Measurements from ENCODE around the gene KCNQ4. TPM values are rescaled to one million over a fixed set of nuclear protein-coding genes. Genes with fewer than 3 reads are reported as not detected.

Gene KCNQ4
- polyA plus RNA-seq, 3 donors = 0.13 TPM; not detected in 2

DNA sequence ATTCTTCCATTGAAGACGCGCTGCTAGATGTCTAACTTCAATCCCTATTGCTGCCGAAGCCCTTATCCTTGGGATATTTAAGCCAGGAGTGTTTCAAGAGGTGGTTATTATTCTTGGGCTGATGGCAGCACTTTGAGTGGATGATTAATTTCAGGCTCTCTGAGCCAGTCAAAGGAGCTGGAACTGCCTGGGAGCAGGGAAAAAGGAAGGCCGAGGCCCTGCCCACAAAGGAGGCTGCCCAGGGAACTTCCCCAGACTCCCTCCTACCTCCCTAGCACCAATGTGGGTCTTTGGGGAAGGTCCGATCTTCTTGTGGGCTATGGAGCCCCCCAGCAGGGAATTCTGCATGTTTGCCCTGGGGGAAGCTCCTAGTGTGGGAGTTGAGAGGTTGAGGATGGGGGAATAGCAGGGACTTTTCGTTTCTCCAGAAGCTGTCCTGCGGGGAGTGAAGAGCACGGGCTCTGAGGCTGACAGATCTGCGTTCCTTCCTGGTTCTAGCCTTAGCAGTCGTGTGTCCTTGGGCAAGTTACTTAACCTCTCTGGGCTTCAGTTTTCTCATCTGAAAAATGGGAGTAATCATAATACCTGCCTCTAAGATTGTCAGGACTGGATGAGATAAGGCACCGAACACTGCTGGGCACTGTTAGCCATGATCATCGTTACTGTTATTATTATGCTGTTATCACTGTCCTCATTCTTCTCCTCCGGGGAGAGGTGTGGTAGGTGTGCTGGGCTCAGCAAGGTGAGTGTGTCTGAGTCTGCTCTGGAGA is 6.3 kb downstream of the KCNQ4 start:
- no peaks in the 10 kb centered on the region for H3K4me1 Mint-ChIP-seq

DNA sequence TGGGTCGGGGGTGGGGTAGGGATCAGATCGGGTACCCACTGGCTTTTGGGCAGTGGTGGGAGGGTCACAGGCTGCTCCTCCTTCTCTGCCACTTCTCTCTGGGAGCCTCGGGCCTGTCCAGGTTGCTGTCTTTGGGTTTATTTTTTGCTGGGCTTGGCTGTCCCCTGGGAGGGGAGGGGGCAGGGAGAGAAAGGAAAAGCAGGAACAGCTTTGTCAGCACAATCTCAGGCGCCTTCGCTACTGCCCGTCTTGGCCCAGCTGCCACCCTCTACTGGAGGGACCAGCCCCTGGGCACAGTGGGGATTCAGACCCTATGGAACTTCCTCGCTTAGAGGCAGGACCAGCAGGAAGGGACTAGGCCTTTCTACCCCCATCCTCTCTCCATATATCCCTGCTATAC is 8.4 kb downstream of the KCNQ4 start:
- Histone ChIP-seq H2AFZ (ENCODE audit: insufficient read depth, low read depth, low read length, poor library complexity, severe bottlenecking) (no peak overlapping the region), H3K4me3 (replicated peaks in 1 of 3; ENCODE audit: low read depth in 2 of 3, low read length in 3 of 3) (no peak overlapping the region), H4K20me1 (ENCODE audit: insufficient read depth, low read length) (no peaks in the 10 kb centered on the region), H3K36me3 (replicated peaks in 1 of 2; ENCODE audit: control insufficient read depth in 1 of 2, insufficient read depth in 2 of 2, low read length in 2 of 2) (no peaks in the 10 kb centered on the region), H3K27me3 (ENCODE audit: control insufficient read depth in 2 of 2, insufficient read depth in 2 of 2, low read length in 2 of 2) (no peaks in the 10 kb centered on the region), H3K9me3 (replicated peaks in 1 of 2; ENCODE audit: control insufficient read depth in 1 of 2, insufficient read depth in 1 of 2, low read length in 2 of 2) (no peaks in the 10 kb centered on the region), H3K79me2 (ENCODE audit: insufficient read depth, low read length) (no peaks in the 10 kb centered on the region), H3K9ac (ENCODE audit: insufficient read depth, low read length, poor library complexity, severe bottlenecking) (no peak overlapping the region), H3K27ac (ENCODE audit: low read depth in 1 of 2, low read length in 2 of 2) (no peak overlapping the region), H3K4me2 (replicated peaks; ENCODE audit: extremely low read depth, low read length, poor library complexity, severe bottlenecking) (no peak overlapping the region), H3K4me1 (ENCODE audit: control insufficient read depth in 1 of 2, insufficient read depth in 2 of 2, low read length in 2 of 2) (peaks cover 0 to 1% of the 10 kb centered on the region in 2 donors)
- H3K4me3 Mint-ChIP-seq = no peak overlapping the region
- peaks cover 2 to 16% (median 8%) of the 10 kb centered on the region in 3 donors for H3K27me3 Mint-ChIP-seq (ENCODE audit: low read depth in 3 of 3)
- TF ChIP-seq, protein P1, sequence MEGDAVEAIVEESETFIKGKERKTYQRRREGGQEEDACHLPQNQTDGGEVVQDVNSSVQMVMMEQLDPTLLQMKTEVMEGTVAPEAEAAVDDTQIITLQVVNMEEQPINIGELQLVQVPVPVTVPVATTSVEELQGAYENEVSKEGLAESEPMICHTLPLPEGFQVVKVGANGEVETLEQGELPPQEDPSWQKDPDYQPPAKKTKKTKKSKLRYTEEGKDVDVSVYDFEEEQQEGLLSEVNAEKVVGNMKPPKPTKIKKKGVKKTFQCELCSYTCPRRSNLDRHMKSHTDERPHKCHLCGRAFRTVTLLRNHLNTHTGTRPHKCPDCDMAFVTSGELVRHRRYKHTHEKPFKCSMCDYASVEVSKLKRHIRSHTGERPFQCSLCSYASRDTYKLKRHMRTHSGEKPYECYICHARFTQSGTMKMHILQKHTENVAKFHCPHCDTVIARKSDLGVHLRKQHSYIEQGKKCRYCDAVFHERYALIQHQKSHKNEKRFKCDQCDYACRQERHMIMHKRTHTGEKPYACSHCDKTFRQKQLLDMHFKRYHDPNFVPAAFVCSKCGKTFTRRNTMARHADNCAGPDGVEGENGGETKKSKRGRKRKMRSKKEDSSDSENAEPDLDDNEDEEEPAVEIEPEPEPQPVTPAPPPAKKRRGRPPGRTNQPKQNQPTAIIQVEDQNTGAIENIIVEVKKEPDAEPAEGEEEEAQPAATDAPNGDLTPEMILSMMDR (IDR thresholded peaks at IDR 0.05) = no peak
- no peaks in the 10 kb centered on the region for H3K36me3 Mint-ChIP-seq
- intact Hi-C loops (cut with micrococcal nuclease) = no loop called here
- WGBS (ENCODE audit: insufficient coverage) = 100% methylated on average over 1 of the region's 7 CpGs
- H3K4me1 Mint-ChIP-seq = peaks cover 2% of the 10 kb centered on the region
- no peaks in the 10 kb centered on the region for H3K9me3 Mint-ChIP-seq
- no peak for DNase-seq
- no peak overlapping the region for H3K27ac Mint-ChIP-seq

More for the DNA sequence above, 6.3 kb downstream of the KCNQ4 start:
- Mint-ChIP-seq H3K4me3 (no peak overlapping the region), H3K36me3 (peaks cover 2 to 3% of the 10 kb centered on the region in 2 donors), H3K27me3 (ENCODE audit: low read depth in 3 of 3) (peaks cover 15 to 36% (median 17%) of the 10 kb centered on the region in 3 donors), H3K9me3 (peaks cover 0 to 3% (median 0%) of the 10 kb centered on the region in 7 donors), H3K27ac (no peak overlapping the region)
- Histone ChIP-seq H3K4me2 (replicated peaks; ENCODE audit: extremely low read depth, low read length, poor library complexity, severe bottlenecking) (no peak overlapping the region), H3K4me1 (ENCODE audit: control insufficient read depth in 1 of 2, insufficient read depth in 2 of 2, low read length in 2 of 2) (no peaks in the 10 kb centered on the region), H2AFZ (ENCODE audit: insufficient read depth, low read depth, low read length, poor library complexity, severe bottlenecking) (no peak overlapping the region), H3K27me3 (ENCODE audit: control insufficient read depth in 2 of 2, insufficient read depth in 2 of 2, low read length in 2 of 2) (peaks cover 0 to 14% of the 10 kb centered on the region in 2 donors), H3K9me3 (replicated peaks in 1 of 2; ENCODE audit: control insufficient read depth in 1 of 2, insufficient read depth in 1 of 2, low read length in 2 of 2) (no peaks in the 10 kb centered on the region), H3K4me3 (replicated peaks in 1 of 3; ENCODE audit: low read depth in 2 of 3, low read length in 3 of 3) (no peak overlapping the region), H3K79me2 (ENCODE audit: insufficient read depth, low read length) (no peaks in the 10 kb centered on the region), H3K9ac (ENCODE audit: insufficient read depth, low read length, poor library complexity, severe bottlenecking) (no peak overlapping the region), H3K36me3 (replicated peaks in 1 of 2; ENCODE audit: control insufficient read depth in 1 of 2, insufficient read depth in 2 of 2, low read length in 2 of 2) (no peaks in the 10 kb centered on the region), H4K20me1 (ENCODE audit: insufficient read depth, low read length) (no peaks in the 10 kb centered on the region), H3K27ac (ENCODE audit: low read depth in 1 of 2, low read length in 2 of 2) (no peak overlapping the region)
- intact Hi-C loops (cut with micrococcal nuclease) = no loop called here
- WGBS (ENCODE audit: insufficient coverage) = 98% methylated on average over 6 of the region's 13 CpGs
- TF ChIP-seq, protein P1 (IDR thresholded peaks at IDR 0.05) = no peak
- DNase-seq = no peak

Data from CD14-positive monocyte (primary cell).